Spleen (tissue), 11 donors: Measurements from ENCODE around the gene YPEL1. TPM values are rescaled to one million over a fixed set of nuclear protein-coding genes. Genes with fewer than 3 reads are reported as not detected.
"Not testable (repeated sequence)": the region's sequence is repeated elsewhere in the genome, so short reads cannot be mapped to it uniquely, and the experiment has no call there.

Experiments used
- DNase-seq: peaks from one replicate; pipeline ENCODE4 v3.0.0-alpha.2; 2020
- H3K27ac ChIP-seq, 8 donors: fragments of 200-600 bp; sonication (generic) in 7 of 8; 1 replicate in 4 of 8; 2 replicates in 4 of 8; pipeline versions ENCODE4 v1.5.0 to v1.8.0; 2016 to 2021; ENCODE audit warnings: inconsistent platforms in 4 of 8, mild to moderate bottlenecking in 4 of 8, moderate library complexity in 1 of 8
- H3K27me3 ChIP-seq, 7 donors: fragments of 200-600 bp; sonication (generic) in 6 of 7; replicated peaks in 1 of 7; 1 replicate in 4 of 7; 2 replicates in 3 of 7; pipeline versions ENCODE4 v1.5.0 to v1.8.0; 2016 to 2021; ENCODE audit warnings: inconsistent platforms in 3 of 7, mild to moderate bottlenecking in 1 of 7
- H3K36me3 ChIP-seq, 6 donors: fragments of 200-600 bp; sonication (generic) in 5 of 6; 1 replicate in 4 of 6; 2 replicates in 2 of 6; pipeline versions ENCODE4 v1.5.0 to v1.8.0; 2016 to 2021; ENCODE audit warnings: inconsistent platforms in 2 of 6
- H3K4me1 ChIP-seq, 6 donors: fragments of 200-600 bp; sonication (generic) in 5 of 6; 1 replicate in 3 of 6; 2 replicates in 3 of 6; pipeline versions ENCODE4 v1.5.0 to v1.8.0; 2016 to 2021; ENCODE audit warnings: inconsistent platforms in 3 of 6
- H3K4me3 ChIP-seq, 8 donors: fragments of 200-600 bp; sonication (generic) in 7 of 8; 1 replicate in 4 of 8; 2 replicates in 4 of 8; pipeline versions ENCODE4 v1.5.0 to v1.8.0; 2016 to 2021; ENCODE audit warnings: inconsistent platforms in 4 of 8, mild to moderate bottlenecking in 4 of 8, moderate library complexity in 2 of 8
- H3K9me3 ChIP-seq, 8 donors: fragments of 200-600 bp; sonication (generic) in 7 of 8; 1 replicate in 4 of 8; 2 replicates in 4 of 8; pipeline versions ENCODE4 v1.5.0 to v1.8.0; 2016 to 2021; ENCODE audit warnings: inconsistent platforms in 4 of 8
- CTCF ChIP-seq, 11 experiments: fragments of 200-600 bp in 7 of 11; fragments of 450-650 bp in 4 of 11; sonication (generic) in 4 of 11; IDR thresholded peaks in 8 of 11; conservative IDR thresholded peaks in 3 of 11; 1 replicate in 7 of 11; 2 replicates in 4 of 11; pipeline versions ENCODE4 v1.4.0 to v1.8.0; 2016 to 2021; ENCODE audit warnings: antibody characterized with exemption in 11 of 11, inconsistent platforms in 4 of 11, mild to moderate bottlenecking in 1 of 11
- POLR2A ChIP-seq, 3 donors: fragments of 450-650 bp; IDR thresholded peaks; one replicate each; pipeline ENCODE4 v1.5.1; 2017; ENCODE audit warnings: antibody characterized with exemption in 3 of 3, mild to moderate bottlenecking in 1 of 3
- POLR2AphosphoS5 ChIP-seq, 3 donors: sonication (generic); formaldehyde crosslinking; IDR thresholded peaks; one replicate each; pipeline ENCODE4 v1.5.1; 2017; ENCODE audit warnings: antibody characterized with exemption in 3 of 3
- WGBS, 5 donors: extraction: QIAGEN DNeasy Blood & Tissue Kit in 3 of 5; methylation state at CpG; one replicate each; pipeline versions ENCODE4 v1.1.5 to v1.1.7; 2013 to 2018; 5-methylcytosine and 5-hydroxymethylcytosine counted together
- intact Hi-C: fragments of 100-400 bp; cut with DNase I; formaldehyde crosslinking; loops from one replicate; pipeline ENCODE4 v1.15.0; 2023; ENCODE audit warnings: low total_unique reads
- polyA plus RNA-seq, 3 donors: library from polyadenylated mRNA; stranded (reverse); fragments of 200-250 nt; gene quantifications; one replicate each; pipeline ENCODE4 v1.2.1, GENCODE V29; 2013
- total RNA-seq, 7 donors: library from RNA; depleted of rRNA in 3 of 7; stranded (reverse); fragments of >200 nt in 3 of 7; fragmentation: NEBNext Ultra II Directional in 4 of 7; extraction: Animal tissue kit (Norgen Biotek cat#: 25700) in 4 of 7; gene quantifications; one replicate each; pipeline versions ENCODE4 v1.1.0 to v1.2.1, GENCODE V29; 2016 to 2021
- donor health status: healthy with polysubstance abuse.
- donor health status: DM: no; HTN: no; CAD: no; lungs with moderate emphysema.
- donor health status: DM: no; HTN: no; CAD: no.
- donor health status: Bipolar disorder and iron deficiency.
- donor health status: healthy.
- donor health status: DM: no; HTN: no; CAD: no.
- donor health status: DM: yes; HTN: yes; CAD: no.

YPEL1 gene
- total and polyA plus RNA-seq, 10 donors, result 4.8 to 21.3 (median 11.0) TPM

GRCh38 chr22:21718499-21718898 lies 17.1 kb downstream of the YPEL1 start:
- Histone ChIP-seq H3K36me3 (no peaks in the 10 kb centered on the region), H3K27me3 (no peaks in the 10 kb centered on the region), H3K27ac (no peak overlapping the region), H3K4me3 (no peak overlapping the region), H3K9me3 (no peaks in the 10 kb centered on the region), H3K4me1 (peaks cover 0 to 14% (median 5%) of the 10 kb centered on the region in 6 donors)
- no peak for TF ChIP-seq POLR2AphosphoS5 (IDR thresholded peaks at IDR 0.05)
- no peak for TF ChIP-seq CTCF (IDR thresholded peaks at IDR 0.05 in 8 of 11, conservative IDR thresholded peaks at IDR 0.05 in 3 of 11)
- no peak for TF ChIP-seq POLR2A (IDR thresholded peaks at IDR 0.05)
- intact Hi-C loops, result no loop called here
- 79 to 89% (median 84%) methylated on average over 4 of the region's 4 CpGs for WGBS, 5 donors
- no peak for DNase-seq

- H3K4me1 ChIP-seq, result peaks cover 6 to 22% (median 12%) of the 10 kb centered on the region in 6 donors
- H3K9me3 ChIP-seq, H3K36me3 ChIP-seq, H3K27ac ChIP-seq, H3K27me3 ChIP-seq, DNase-seq, H3K4me3 ChIP-seq, intact Hi-C loops: not testable (repeated sequence)
- 93 to 97% (median 94%) methylated on average over 13 to 15 of the region's 15 CpGs for WGBS, 5 donors
Measured at GRCh38 chr22:21716395-21717122, 19.0 kb downstream of the YPEL1 start.

GRCh38 chr22:21714786-21715185 lies 20.8 kb downstream of the YPEL1 start:
- no peak for TF ChIP-seq CTCF (IDR thresholded peaks at IDR 0.05 in 8 of 11, conservative IDR thresholded peaks at IDR 0.05 in 3 of 11)
- no peak for TF ChIP-seq POLR2A (IDR thresholded peaks at IDR 0.05)
- TF ChIP-seq POLR2AphosphoS5 (IDR thresholded peaks at IDR 0.05), result no peak
- Histone ChIP-seq H3K27ac (no peak overlapping the region), H3K4me3 (no peak overlapping the region), H3K27me3 (no peaks in the 10 kb centered on the region), H3K9me3 (no peaks in the 10 kb centered on the region), H3K36me3 (peaks cover 0 to 9% (median 4%) of the 10 kb centered on the region in 6 donors), H3K4me1 (peaks cover 6 to 22% (median 12%) of the 10 kb centered on the region in 6 donors)
- DNase-seq, result no peak
- intact Hi-C loops, result loop anchor here (5.0 kb wide), 2 partner anchors 223 to 238 kb away; partner anchors contain the start of gene PPM1F
- WGBS, 5 donors, result 81 to 95% (median 90%) methylated on average over 3 of the region's 3 CpGs

GRCh38 chr22:21714059-21714770 lies 21.4 kb downstream of the YPEL1 start:
- TF ChIP-seq CTCF (IDR thresholded peaks at IDR 0.05 in 8 of 11, conservative IDR thresholded peaks at IDR 0.05 in 3 of 11) (no peak), POLR2A (IDR thresholded peaks at IDR 0.05) (no peak), POLR2AphosphoS5 (IDR thresholded peaks at IDR 0.05) (peak in 1 of 3 donors; percentile 12)

More at GRCh38 chr22:21714059-21714770, 21.4 kb downstream of the YPEL1 start:
- H3K27ac ChIP-seq, result no peak overlapping the region
- H3K4me3 ChIP-seq, result no peak overlapping the region
- no peaks in the 10 kb centered on the region for H3K9me3 ChIP-seq
- H3K4me1 ChIP-seq, result peaks cover 6 to 18% (median 11%) of the 10 kb centered on the region in 6 donors
- H3K36me3 ChIP-seq, result peaks cover 0 to 15% (median 5%) of the 10 kb centered on the region in 6 donors
- intact Hi-C loops, result loop anchor here (5.0 kb wide), 2 partner anchors 223 to 238 kb away; partner anchors contain the start of gene PPM1F
- no peaks in the 10 kb centered on the region for H3K27me3 ChIP-seq
- no peak for DNase-seq
- WGBS, 5 donors, result 85 to 94% (median 92%) methylated on average over 29 to 32 of the region's 32 CpGs
